ENCODE data around the gene WDR46.

WDR46 gene

DNA sequence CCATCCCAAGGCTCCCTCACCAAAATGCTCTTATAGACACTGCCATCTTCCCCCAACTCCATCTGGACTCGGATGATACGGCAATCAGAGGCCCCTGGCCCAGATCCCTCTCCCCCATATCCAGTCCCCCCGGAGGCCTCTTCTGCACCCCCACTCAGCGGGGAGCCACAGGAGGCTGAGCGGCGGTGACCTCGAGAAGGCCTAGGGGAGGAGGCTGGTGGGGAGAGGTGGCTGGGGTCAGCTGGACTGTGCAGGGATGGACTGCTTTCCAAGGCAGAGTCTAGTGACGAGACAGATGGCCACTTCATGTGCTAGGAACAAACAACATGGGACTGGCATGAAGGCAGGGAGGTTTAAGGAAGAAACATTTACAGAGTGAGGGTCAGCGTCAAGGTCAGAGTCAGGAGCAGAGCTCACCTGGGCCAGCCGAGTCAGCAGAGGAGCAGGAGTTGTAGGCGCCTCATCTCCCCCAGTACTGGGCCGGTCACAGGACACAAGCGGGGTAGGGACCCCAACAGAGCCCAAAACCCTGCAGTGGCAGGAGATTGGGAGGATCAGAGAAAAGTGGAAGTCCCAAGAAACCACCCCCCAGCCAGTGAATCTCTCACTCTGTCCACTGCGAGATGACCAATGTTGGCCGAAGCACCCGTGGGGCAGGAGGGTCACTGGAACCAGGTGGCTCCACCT lies 4.1 kb upstream of the WDR46 start:
- Histone ChIP-seq H3K4me1 (ENCODE audit: control insufficient read depth, insufficient read depth, low read length) (peaks cover 9% of the 10 kb centered on the region; the same call in 1 of the 2 replicates), H3K9me3 (ENCODE audit: control insufficient read depth, insufficient read depth, low read depth, low read length) (no peaks in the 10 kb centered on the region), H3K27ac (ENCODE audit: extremely low read depth, low read depth, low read length) (no peak overlapping the region; the same call in 1 of the 2 replicates), H3K36me3 (ENCODE audit: control insufficient read depth in 2 of 2, insufficient read depth in 1 of 2, low read length in 2 of 2) (peaks cover 0 to 62% of the 10 kb centered on the region in 2 experiments; a peak in 2 of 3 replicates), H3K4me3 (ENCODE audit: low read depth, low read length) (no peak overlapping the region)
- no peak for TF ChIP-seq HOXA7 (CRISPR knock-in tag; IDR thresholded peaks at IDR 0.05; ENCODE audit: borderline replicate concordance)
- no peak for TF ChIP-seq ZEB2 (tag by site-specific recombination; IDR thresholded peaks at IDR 0.05)
- no peak for TF ChIP-seq YY2 (tag by site-specific recombination; IDR thresholded peaks at IDR 0.05)
- no peak for TF ChIP-seq ZNF280D (tag by site-specific recombination; IDR thresholded peaks at IDR 0.05)
- TF ChIP-seq ZNF37A (tag by site-specific recombination; IDR thresholded peaks at IDR 0.05), result no peak
- TF ChIP-seq ZNF473 (tag by site-specific recombination; IDR thresholded peaks at IDR 0.05), result no peak
- no peak for TF ChIP-seq TCF7L2 (IDR thresholded peaks at IDR 0.05; ENCODE audit: borderline replicate concordance, low read depth, low read length)
- TF ChIP-seq ZNF19 (tag by site-specific recombination; IDR thresholded peaks at IDR 0.05; ENCODE audit: low read depth), result no peak
- TF ChIP-seq ZNF223 (tag by site-specific recombination; IDR thresholded peaks at IDR 0.05), result no peak
- TF ChIP-seq WT1 (tag by site-specific recombination; IDR thresholded peaks at IDR 0.05), result no peak
- TF ChIP-seq ZNF777 (tag by site-specific recombination; IDR thresholded peaks at IDR 0.05; ENCODE audit: borderline replicate concordance), result no peak
- no peak for TF ChIP-seq ZFP3 (tag by site-specific recombination; IDR thresholded peaks at IDR 0.05; ENCODE audit: low read depth)
- TF ChIP-seq IKZF3 (tag by site-specific recombination; IDR thresholded peaks at IDR 0.05), result no peak
- TF ChIP-seq ZSCAN30 (tag by site-specific recombination; IDR thresholded peaks at IDR 0.05), result no peak
- POLR2A ChIA-PET, result interaction anchor here (5.3 to 7.5 kb wide), 2 partner anchors 15 to 21 kb away, joined by 58 to 92 read pairs; partner anchors contain the start of genes B3GALT4, RPS18 and VPS52
- CTCF ChIA-PET, result interaction anchor here (1.0 kb wide), 1 partner anchor 44 kb away, joined by 3 read pairs; no protein-coding TSS in a partner anchor

GRCh38 chr6:33290459-33290858 lies 1.4 kb upstream of the WDR46 start:
- H3K9me3 ChIP-seq (ENCODE audit: control insufficient read depth, insufficient read depth, low read depth, low read length), result no peaks in the 10 kb centered on the region
- no peak for TF ChIP-seq YY2 (tag by site-specific recombination; IDR thresholded peaks at IDR 0.05)
- peak; percentile 64; the same call in 1 of the 2 replicates for TF ChIP-seq ZNF600 (tag by site-specific recombination; IDR thresholded peaks at IDR 0.05)
- H3K27ac ChIP-seq (ENCODE audit: extremely low read depth, low read depth, low read length), result no peak overlapping the region; the same call in 1 of the 2 replicates
- H3K4me3 ChIP-seq (ENCODE audit: low read depth, low read length), result no peak overlapping the region; the same call in 1 of the 2 replicates
- ChIA-PET CTCF (interaction anchor here (0.6 to 3.6 kb wide), 5 partner anchors 9 to 136 kb away, joined by 3 to 33 read pairs (median 4); partner anchors contain the start of genes B3GALT4 and RGL2), POLR2A (interaction anchor here (1.9 to 7.5 kb wide), 6 partner anchors 8 to 41 kb away, joined by 8 to 92 read pairs (median 36); partner anchors contain the start of genes B3GALT4, RGL2, RPS18 and VPS52)
- H3K4me1 ChIP-seq (ENCODE audit: control insufficient read depth, insufficient read depth, low read length), result peaks cover 11% of the 10 kb centered on the region; the same call in 1 of the 2 replicates
- peaks cover 4 to 70% of the 10 kb centered on the region in 2 experiments for H3K36me3 ChIP-seq (ENCODE audit: control insufficient read depth in 2 of 2, insufficient read depth in 1 of 2, low read length in 2 of 2)

DNA sequence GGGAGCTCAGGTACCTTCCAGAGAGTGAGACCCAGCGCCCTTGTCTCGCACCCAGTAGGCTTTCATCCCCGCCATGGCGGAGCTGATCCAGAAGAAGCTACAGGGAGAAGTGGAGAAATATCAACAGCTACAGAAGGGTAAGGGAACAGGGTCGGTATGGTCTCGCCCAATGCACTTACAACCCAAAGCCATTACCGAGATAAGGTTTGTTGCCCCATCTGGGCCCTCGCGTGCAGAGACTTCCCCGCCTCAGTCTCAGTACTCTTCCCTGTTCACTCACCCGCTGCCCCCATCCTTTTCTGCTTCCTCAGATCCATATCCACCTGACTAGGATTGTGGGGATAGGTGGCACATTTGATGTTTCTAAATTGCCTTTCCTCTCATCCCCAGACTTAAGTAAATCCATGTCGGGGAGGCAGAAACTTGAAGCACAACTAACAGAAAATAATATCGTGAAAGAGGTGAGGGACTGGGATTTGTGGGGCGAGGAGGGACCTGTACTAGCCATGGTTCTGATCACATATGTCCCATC lies 811 bp upstream of the WDR46 start:
- peak overlapping the region; percentile 79 for H3K4me3 ChIP-seq (ENCODE audit: low read depth, low read length)
- POLR2A ChIA-PET, result interaction anchor here (0.9 to 7.5 kb wide), 11 partner anchors 9 to 319 kb away, joined by 3 to 92 read pairs (median 9); partner anchors contain the start of genes B3GALT4, RGL2, RPS18 and VPS52
- 0 out of 2 replicates have a peak, but pooled peaks have one; percentile 6 for TF ChIP-seq ZNF394 (tag by site-specific recombination; IDR thresholded peaks at IDR 0.05; ENCODE audit: borderline replicate concordance)
- 0 out of 2 replicates have a peak, but pooled peaks have one; percentile 1 for TF ChIP-seq ZEB2 (tag by site-specific recombination; IDR thresholded peaks at IDR 0.05)
- TF ChIP-seq, protein P1, sequence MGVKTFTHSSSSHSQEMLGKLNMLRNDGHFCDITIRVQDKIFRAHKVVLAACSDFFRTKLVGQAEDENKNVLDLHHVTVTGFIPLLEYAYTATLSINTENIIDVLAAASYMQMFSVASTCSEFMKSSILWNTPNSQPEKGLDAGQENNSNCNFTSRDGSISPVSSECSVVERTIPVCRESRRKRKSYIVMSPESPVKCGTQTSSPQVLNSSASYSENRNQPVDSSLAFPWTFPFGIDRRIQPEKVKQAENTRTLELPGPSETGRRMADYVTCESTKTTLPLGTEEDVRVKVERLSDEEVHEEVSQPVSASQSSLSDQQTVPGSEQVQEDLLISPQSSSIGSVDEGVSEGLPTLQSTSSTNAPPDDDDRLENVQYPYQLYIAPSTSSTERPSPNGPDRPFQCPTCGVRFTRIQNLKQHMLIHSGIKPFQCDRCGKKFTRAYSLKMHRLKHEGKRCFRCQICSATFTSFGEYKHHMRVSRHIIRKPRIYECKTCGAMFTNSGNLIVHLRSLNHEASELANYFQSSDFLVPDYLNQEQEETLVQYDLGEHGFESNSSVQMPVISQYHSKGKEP (tag by site-specific recombination; IDR thresholded peaks at IDR 0.05), result no peak
- TF ChIP-seq ZNF2 (tag by site-specific recombination; IDR thresholded peaks at IDR 0.05), result 0 out of 2 replicates have a peak, but pooled peaks have one; percentile 4
- no peaks in the 10 kb centered on the region for H3K9me3 ChIP-seq (ENCODE audit: control insufficient read depth, insufficient read depth, low read depth, low read length)
- H3K4me1 ChIP-seq (ENCODE audit: control insufficient read depth, insufficient read depth, low read length), result peaks cover 11% of the 10 kb centered on the region; the same call in 1 of the 2 replicates
- peaks cover 4 to 70% of the 10 kb centered on the region in 2 experiments for H3K36me3 ChIP-seq (ENCODE audit: control insufficient read depth in 2 of 2, insufficient read depth in 1 of 2, low read length in 2 of 2)
- CTCF ChIA-PET, result interaction anchor here (0.6 to 3.6 kb wide), 6 partner anchors 9 to 136 kb away, joined by 3 to 33 read pairs (median 9); partner anchors contain the start of genes B3GALT4, RGL2, RPS18 and VPS52
- H3K27ac ChIP-seq (ENCODE audit: extremely low read depth, low read depth, low read length), result peak overlapping the region; percentile 20; the same call in 1 of the 2 replicates

All from HEK293 (cell line).